Heart left ventricle (tissue), 13 donors: ENCODE data around the gene FCGR1A.
"Not testable (repeated sequence)": the region's sequence is repeated elsewhere in the genome, so short reads cannot be mapped to it uniquely, and the experiment has no call there.

Source experiments
- CTCF ChIP-seq, 12 donors: fragments of 200-600 bp; sonication (generic) in 4 of 12; IDR thresholded peaks; one replicate each; pipeline versions ENCODE4 v1.5.0 to v1.8.0; 2018 to 2022; ENCODE audit warnings: antibody characterized with exemption in 12 of 12, mild to moderate bottlenecking in 5 of 12
- POLR2A ChIP-seq, 2 donors: fragments of 450-650 bp; IDR thresholded peaks; one replicate each; pipeline ENCODE4 v1.6.1; 2017; ENCODE audit warnings: antibody characterized with exemption in 2 of 2, mild to moderate bottlenecking in 2 of 2, moderate library complexity in 2 of 2
- donor health status: ischemic (EF 13 %, LVEDD 7.1; RV severe dilation, severe dysfunction).
- donor health status: DM: no; HTN: yes; CAD: no.
- donor health status: DM: no; HTN: no; CAD: no.
- donor health status: ischemic (EF 25% LVEDD 6.9; RV normal size, moderate dysfunction).
- donor health status: ischemic (EF 25% LVEDD 5.7; RV mildly dilated, moderate dysfunction).
- donor health status: ischemic (EF 35%, LVEDD 5.7; RV mildly dilated, moderate dysfunction).
- donor health status: nonischemic (EF 11% LVEDD 7.7; RV severe dilation, severe dysfunction).
- donor health status: DM: yes; HTN: yes; CAD: no.
- donor health status: PGD.
- donor health status: ischemic (EF 29% LVEDD 5.4; RV normal size, mild dysfunction).
- donor health status: nonischemic (EF 23%, LVEDD 6.1; RV moderate dilation, normal function).

GRCh38 chr1:149811514-149811889 lies 29.0 kb downstream of the FCGR1A start:
- TF ChIP-seq POLR2A, CTCF (IDR thresholded peaks at IDR 0.05): not testable (repeated sequence)
